ENCODE data around the gene CDK14.

Gene CDK14

DNA sequence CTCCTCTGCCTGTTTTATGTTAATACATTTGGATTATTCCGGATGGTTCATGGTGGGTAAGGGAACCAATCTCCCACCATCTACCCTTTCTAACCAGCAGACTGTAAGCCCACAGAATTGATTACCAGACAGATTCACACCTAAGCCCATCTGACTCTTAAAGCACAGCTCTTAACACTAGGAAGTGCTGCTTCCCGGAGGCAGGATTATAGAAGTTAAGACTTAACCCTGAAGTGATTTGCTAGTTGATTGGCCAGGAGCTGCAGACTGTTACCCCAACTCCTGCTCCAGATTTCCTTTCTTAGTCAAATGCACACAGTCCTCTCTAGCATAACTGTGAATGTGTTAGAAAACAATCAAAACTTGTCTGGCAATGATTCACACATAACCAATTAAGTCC, 221.7 kb downstream of the CDK14 start:
- TF ChIP-seq CTCF (IDR thresholded peaks at IDR 0.05), result no peak

GRCh38 chr7:90818341-90818740, 222.2 kb downstream of the CDK14 start:
- Histone ChIP-seq H3K9ac (no peak overlapping the region), H3K79me2 (no peaks in the 10 kb centered on the region), H2AFZ (no peak overlapping the region), H3K27ac (no peak overlapping the region), H3K9me3 (ENCODE audit: control insufficient read depth, low read length) (no peaks in the 10 kb centered on the region), H3K36me3 (ENCODE audit: control insufficient read depth, insufficient read depth, low read length) (no peaks in the 10 kb centered on the region), H3K4me3 (ENCODE audit: low read depth, low read length) (no peak overlapping the region), H3K27me3 (ENCODE audit: control insufficient read depth, insufficient read depth, low read length) (no peaks in the 10 kb centered on the region), H3K4me1 (no peaks in the 10 kb centered on the region), H3K4me2 (ENCODE audit: low read length) (no peak overlapping the region)
- no peak for TF ChIP-seq CTCF (IDR thresholded peaks at IDR 0.05)

More for the DNA sequence above, 221.7 kb downstream of the CDK14 start:
- Histone ChIP-seq H3K79me2 (no peaks in the 10 kb centered on the region), H3K4me1 (no peaks in the 10 kb centered on the region), H3K36me3 (ENCODE audit: control insufficient read depth, insufficient read depth, low read length) (no peaks in the 10 kb centered on the region), H3K9ac (no peak overlapping the region), H3K4me3 (ENCODE audit: low read depth, low read length) (no peak overlapping the region), H2AFZ (no peak overlapping the region), H3K9me3 (ENCODE audit: control insufficient read depth, low read length) (no peaks in the 10 kb centered on the region), H3K27me3 (ENCODE audit: control insufficient read depth, insufficient read depth, low read length) (no peaks in the 10 kb centered on the region), H3K4me2 (ENCODE audit: low read length) (no peak overlapping the region), H3K27ac (no peak overlapping the region)

DNA sequence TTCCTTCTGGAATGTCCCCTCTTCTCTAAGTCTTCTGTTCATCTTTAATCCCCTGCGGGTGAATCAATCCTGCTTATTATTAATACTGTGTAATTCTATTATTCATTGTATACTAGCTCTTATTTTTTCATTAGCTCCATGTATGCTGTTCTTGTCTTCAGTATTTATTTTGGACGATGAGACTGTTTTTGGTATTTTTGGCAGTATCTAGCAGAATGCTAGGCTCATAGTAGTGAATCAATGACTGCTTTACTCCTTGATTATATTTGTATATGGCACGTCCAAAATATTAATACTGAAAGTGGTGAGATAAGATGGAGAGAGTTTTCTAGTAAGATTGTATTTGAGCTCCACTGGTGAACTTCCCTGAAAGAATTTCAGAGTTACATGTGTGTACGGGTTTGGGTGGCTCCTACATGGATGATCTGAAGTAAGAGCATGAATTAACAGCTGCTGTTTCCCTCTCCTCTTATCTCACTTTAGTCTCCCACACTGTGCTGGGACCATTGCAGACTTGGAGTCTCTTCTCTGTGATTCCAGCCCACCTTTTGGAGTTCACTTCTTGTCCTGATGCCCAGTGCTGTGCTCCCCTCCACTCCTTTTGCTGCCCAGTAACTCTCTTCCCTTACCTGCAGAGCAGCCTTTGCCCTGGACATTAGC, 226.0 kb downstream of the CDK14 start:
- H3K79me2 ChIP-seq, result no peaks in the 10 kb centered on the region
- H3K9me3 ChIP-seq (ENCODE audit: control insufficient read depth, low read length), result no peaks in the 10 kb centered on the region
- H3K4me1 ChIP-seq, result no peaks in the 10 kb centered on the region
- H2AFZ ChIP-seq, result no peak overlapping the region
- H3K36me3 ChIP-seq (ENCODE audit: control insufficient read depth, insufficient read depth, low read length), result no peaks in the 10 kb centered on the region
- no peak overlapping the region for H3K27ac ChIP-seq
- no peak overlapping the region for H3K4me3 ChIP-seq (ENCODE audit: low read depth, low read length)
- H3K4me2 ChIP-seq (ENCODE audit: low read length), result no peak overlapping the region
- H3K9ac ChIP-seq, result no peak overlapping the region
- no peaks in the 10 kb centered on the region for H3K27me3 ChIP-seq (ENCODE audit: control insufficient read depth, insufficient read depth, low read length)
- TF ChIP-seq CTCF (IDR thresholded peaks at IDR 0.05), result no peak

DNA sequence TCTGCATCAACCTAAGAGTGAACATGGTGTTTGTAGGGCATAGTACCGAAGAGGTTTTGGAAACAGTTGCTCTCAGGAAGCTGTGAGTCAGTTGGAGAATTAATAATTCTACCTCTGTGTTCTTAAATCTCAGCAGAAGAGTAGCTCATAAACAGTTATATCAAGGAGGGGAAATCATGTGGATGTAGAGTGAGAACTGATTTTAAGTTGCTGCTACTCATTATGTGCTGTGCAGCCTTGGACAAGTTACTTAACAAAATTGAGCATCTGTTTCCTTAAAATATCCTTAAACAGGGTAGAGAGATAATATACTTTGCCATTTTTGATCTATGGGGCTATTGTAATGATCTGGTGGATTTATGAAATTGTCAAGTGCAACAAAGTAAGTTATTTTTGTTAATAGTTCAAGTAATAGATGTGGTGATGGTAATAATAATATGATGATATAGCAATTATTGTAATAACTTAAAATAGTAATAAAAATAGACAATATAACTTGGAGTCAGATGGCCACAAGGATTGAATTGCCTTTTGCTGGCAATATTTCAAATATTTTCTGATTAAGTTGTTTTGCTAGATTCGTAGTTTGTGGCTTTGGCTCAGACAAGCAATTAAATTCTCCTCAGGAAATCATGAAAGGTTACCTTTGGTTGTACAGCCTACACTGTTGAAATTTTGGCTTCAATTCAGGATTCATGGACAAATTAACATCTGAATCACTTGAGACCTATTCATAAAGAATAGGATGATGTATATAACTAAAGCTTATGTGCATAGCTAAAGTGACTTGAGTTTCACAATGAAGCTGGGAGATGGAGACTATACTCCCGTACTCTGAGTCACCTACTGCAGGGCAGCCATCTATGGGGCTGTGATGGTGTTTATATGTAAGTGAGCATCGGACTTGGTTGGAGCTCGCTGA, 228.5 kb downstream of the CDK14 start:
- H3K4me1 ChIP-seq, result no peaks in the 10 kb centered on the region
- H3K27me3 ChIP-seq (ENCODE audit: control insufficient read depth, insufficient read depth, low read length), result no peaks in the 10 kb centered on the region
- no peak overlapping the region for H3K9ac ChIP-seq
- H2AFZ ChIP-seq, result no peak overlapping the region
- no peak for TF ChIP-seq CTCF (IDR thresholded peaks at IDR 0.05)
- H3K36me3 ChIP-seq (ENCODE audit: control insufficient read depth, insufficient read depth, low read length), result no peaks in the 10 kb centered on the region
- no peak overlapping the region for H3K4me2 ChIP-seq (ENCODE audit: low read length)
- H3K27ac ChIP-seq, result no peak overlapping the region
- no peaks in the 10 kb centered on the region for H3K9me3 ChIP-seq (ENCODE audit: control insufficient read depth, low read length)
- no peaks in the 10 kb centered on the region for H3K79me2 ChIP-seq
- no peak overlapping the region for H3K4me3 ChIP-seq (ENCODE audit: low read depth, low read length)
